GM12878 (cell line): ENCODE measurements around the gene PFKP. TPM values are rescaled to one million over a fixed set of nuclear protein-coding genes. Genes with fewer than 3 reads are reported as not detected.

Experiments used
- ATAC-seq: fragments of 200-7000 bp; cut with Tn5 transposase; 3 replicates; pipeline ENCODE4 v1.9.1; 2020; ENCODE audit warnings: mild to moderate bottlenecking, moderate library complexity
- BruUV-seq: library from RNA; stranded (reverse); fragments of 400-500 nt; replicated peaks from 2 replicates; lab custom pipeline; 2021; lab: Mats Ljungman, UMichigan
- CTCF ChIA-PET: fragments of 300-600 bp; sonication (Branson Sonifier 250); formaldehyde crosslinking; extraction: SDS; loops from one replicate; lab custom pipeline; 2021; ENCODE audit warnings: inconsistent platforms; lab: Yijun Ruan, JAX
- POLR2A ChIA-PET: fragments of 350-600 bp; formaldehyde crosslinking; extraction: SDS; loops from one replicate; lab custom pipeline; 2021; ENCODE audit warnings: inconsistent platforms; lab: Charles Lee
- RAD21 ChIA-PET: fragments of 300-600 bp; sonication (Branson Sonifier 250); formaldehyde crosslinking; loops from one replicate; lab custom pipeline; 2023; ENCODE audit warnings: antibody characterized with exemption; ENCODE audit not compliant: unreplicated experiment; lab: Charles Lee
- SMC1A ChIA-PET: fragments of 300-600 bp; sonication (Branson Sonifier 250); formaldehyde crosslinking; loops from one replicate; lab custom pipeline; 2023; ENCODE audit not compliant: unreplicated experiment, uncharacterized antibody; lab: Charles Lee
- DNase-seq: peaks from one replicate; pipeline ENCODE4 v3.0.0-alpha.2; 2011; ENCODE audit warnings: low read depth, low spot score
- FAIRE-seq: peaks from 3 replicates; lab custom pipeline; 2011; peaks lifted over from hg19 to GRCh38; lab: Jason Lieb, UNC
- H2AFZ ChIP-seq: 2 replicates; pipeline ENCODE4 v1.6.0; 2011; ENCODE audit warnings: low read depth, low read length, control low read depth; ENCODE audit not compliant: control insufficient read depth
- H3K27ac ChIP-seq: 2 replicates; pipeline ENCODE4 v1.5.1; 2011; ENCODE audit warnings: control low read depth; ENCODE audit not compliant: control insufficient read depth, insufficient read depth
- H3K27me3 ChIP-seq, 2 experiments: replicated peaks in 1 of 2; 2 replicates each; pipeline versions ENCODE4 v1.6.0 to v1.6.1; 2011; ENCODE audit warnings: low read length in 1 of 2; ENCODE audit not compliant: control insufficient read depth in 2 of 2, insufficient read depth in 2 of 2
- H3K36me3 ChIP-seq, 2 experiments: 2 replicates each; pipeline ENCODE4 v1.5.1; 2011; ENCODE audit warnings: low read length in 1 of 2; ENCODE audit not compliant: control insufficient read depth in 2 of 2, insufficient read depth in 2 of 2
- H3K4me1 ChIP-seq: 2 replicates; pipeline ENCODE4 v1.6.1; 2011; ENCODE audit warnings: mild to moderate bottlenecking, low read length, moderate library complexity, mixed read lengths; ENCODE audit not compliant: control insufficient read depth, insufficient read depth
- H3K4me2 ChIP-seq: 2 replicates; pipeline ENCODE4 v1.6.0; 2011; ENCODE audit warnings: control low read depth; ENCODE audit not compliant: control insufficient read depth, insufficient read depth
- H3K4me3 ChIP-seq: fragments of 200-600 bp; sonication (generic); 2 replicates; pipeline ENCODE4 v1.5.1; 2016
- H3K79me2 ChIP-seq: 2 replicates; pipeline ENCODE4 v1.6.0; 2011; ENCODE audit warnings: low read length; ENCODE audit not compliant: control insufficient read depth, insufficient read depth
- H3K9ac ChIP-seq: 2 replicates; pipeline ENCODE4 v1.8.0; 2011; ENCODE audit warnings: low read length, control low read depth, mixed read lengths; ENCODE audit not compliant: control insufficient read depth, insufficient read depth
- H3K9me3 ChIP-seq: replicated peaks from 3 replicates; pipeline ENCODE4 v1.5.1; 2011; ENCODE audit warnings: mild to moderate bottlenecking, low read length; ENCODE audit not compliant: control insufficient read depth, insufficient read depth
- H4K20me1 ChIP-seq: 2 replicates; pipeline ENCODE4 v1.6.0; 2011; ENCODE audit not compliant: control insufficient read depth, insufficient read depth
- MYB ChIP-seq: fragments of 150-350 bp; IDR thresholded peaks from 2 replicates; pipeline ENCODE4 v1.6.1; 2014; ENCODE audit warnings: mild to moderate bottlenecking, low read depth, low read length, borderline replicate concordance
- NBN ChIP-seq: fragments of 450-650 bp; IDR thresholded peaks from 2 replicates; pipeline ENCODE4 v1.6.1; 2016
- POLR2A ChIP-seq: IDR thresholded peaks from 2 replicates; pipeline ENCODE4 v1.6.1; 2011; ENCODE audit warnings: low read depth, mild to moderate bottlenecking, low read length
- SRF ChIP-seq, 2 experiments: IDR thresholded peaks; 2 replicates each; pipeline ENCODE4 v1.6.1; 2011; ENCODE audit warnings: low read depth in 2 of 2, low read length in 2 of 2, mild to moderate bottlenecking in 1 of 2, moderate library complexity in 1 of 2
- YY1 ChIP-seq: IDR thresholded peaks from 2 replicates; pipeline ENCODE4 v1.6.1; 2011; ENCODE audit warnings: low read depth, mild to moderate bottlenecking, low read length
- WGBS: methylation state at CpG from one replicate; pipeline ENCODE4 v1.1.6; 2016; ENCODE audit warnings: low lambda C conversion rate; ENCODE audit not compliant: insufficient replicate concordance, insufficient coverage; ENCODE audit errors: missing lambda C conversion rate; 5-methylcytosine and 5-hydroxymethylcytosine counted together
- in situ Hi-C: fragments of 300-500 bp; cut with MboI; formaldehyde crosslinking; loops from 9 replicates; pipeline ENCODE4 v1.14.3; 2018; ENCODE audit warnings: mixed read lengths
- intact Hi-C: fragments of 100-400 bp; cut with micrococcal nuclease; formaldehyde crosslinking; loops from one replicate; pipeline ENCODE4 v1.14.2; 2022; ENCODE audit not compliant: unreplicated experiment
- polyA plus RNA-seq, 11 experiments: library from polyadenylated mRNA; depleted of rRNA in 4 of 11; unstranded in 6 of 11; stranded (reverse) in 5 of 11; fragments of >200 nt; fragmentation: Nextera tagmentation in 4 of 11; fragmentation: Illumina TruSeq in 1 of 11; extraction: Ambion mirVana in 4 of 11; extraction: Trizol in 1 of 11; gene quantifications; 1 replicate in 1 of 11; 2 replicates in 10 of 11; pipeline versions ENCODE4 v1.2.1 to v1.2.3, GENCODE V29; 2011 to 2016; ENCODE audit warnings: inconsistent platforms in 2 of 11, missing spikeins in 2 of 11, low read depth in 1 of 11
- total RNA-seq, 4 experiments: library from RNA; depleted of rRNA in 3 of 4; stranded (reverse); fragments of >200 nt in 3 of 4; fragmentation: Illumina TruSeq in 1 of 4; extraction: Trizol in 1 of 4; gene quantifications; 2 replicates each; pipeline versions ENCODE4 v1.2.1 to v1.2.3, GENCODE V29; 2013 to 2021
- TF ChIP-seq, protein P1 (sequence below): fragments of 450-650 bp; IDR thresholded peaks from 2 replicates; pipeline ENCODE4 v1.6.1; 2014; ENCODE audit warnings: mild to moderate bottlenecking
- TF ChIP-seq, protein P2 (sequence below): fragments of 450-650 bp; IDR thresholded peaks from 2 replicates; pipeline ENCODE4 v1.6.1; 2017; ENCODE audit warnings: mild to moderate bottlenecking, low read depth, inconsistent platforms; ENCODE audit not compliant: poor library complexity, severe bottlenecking
- TF ChIP-seq, protein P3 (sequence below): IDR thresholded peaks from 2 replicates; pipeline ENCODE4 v1.6.1; 2012; ENCODE audit warnings: low read length, inconsistent platforms

PFKP gene
- total and polyA plus RNA-seq, 10 of the 15 experiments (the other 5 are each of a cell fraction or from before 2014, with no cell fraction given), result 27.0 to 145 (median 95.7) TPM

DNA sequence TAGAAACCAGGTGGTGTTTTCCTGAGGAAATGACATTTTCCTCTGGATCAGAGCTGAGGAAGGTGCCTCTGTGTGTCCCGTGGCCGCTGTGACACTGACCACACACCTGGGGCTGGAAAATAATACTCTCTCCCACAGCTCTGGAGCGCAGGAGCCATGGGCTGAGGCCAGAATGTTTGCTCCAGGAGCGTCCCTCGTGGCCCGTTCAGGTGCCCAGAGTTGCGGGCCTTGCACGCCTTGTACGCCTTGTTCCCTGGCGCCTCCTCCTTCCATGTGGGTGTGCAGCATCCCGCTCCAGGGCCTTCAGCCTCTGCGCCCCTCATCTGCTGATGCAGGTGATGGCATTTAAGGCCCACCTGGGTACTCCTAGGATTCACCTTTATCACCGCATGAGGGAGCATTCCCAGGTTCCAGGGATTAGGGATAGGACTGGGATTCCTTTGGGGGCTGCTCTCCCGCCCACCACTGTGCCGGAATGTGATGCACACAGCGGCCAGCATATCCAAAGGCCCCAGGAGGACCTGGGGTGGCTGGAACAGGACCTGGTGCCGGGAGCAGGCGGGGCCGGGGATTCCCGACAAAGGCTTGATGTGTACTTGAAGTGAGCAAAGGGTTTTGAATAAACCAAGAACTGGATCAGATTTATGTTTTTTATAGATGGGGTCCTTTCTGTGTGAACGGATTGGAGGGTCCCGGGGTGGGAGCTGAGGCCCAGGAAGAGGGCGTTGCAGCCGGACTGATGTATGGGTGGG, 61.2 kb downstream of the PFKP start:
- ChIA-PET SMC1A (no interaction called here), RAD21 (no interaction called here), POLR2A (no interaction called here)
- Histone ChIP-seq H3K79me2 (no peaks in the 10 kb centered on the region), H3K9me3 (no peaks in the 10 kb centered on the region), H3K9ac (no peak overlapping the region), H3K27me3 (no peaks in the 10 kb centered on the region), H3K27ac (no peak overlapping the region)
- DNase-seq, result no peak
- no peak for ATAC-seq
- 97% methylated on average over 24 of the region's 24 CpGs for WGBS
- in situ Hi-C loops, result no loop called here
- FAIRE-seq, result no peak
- TF ChIP-seq, protein P1, sequence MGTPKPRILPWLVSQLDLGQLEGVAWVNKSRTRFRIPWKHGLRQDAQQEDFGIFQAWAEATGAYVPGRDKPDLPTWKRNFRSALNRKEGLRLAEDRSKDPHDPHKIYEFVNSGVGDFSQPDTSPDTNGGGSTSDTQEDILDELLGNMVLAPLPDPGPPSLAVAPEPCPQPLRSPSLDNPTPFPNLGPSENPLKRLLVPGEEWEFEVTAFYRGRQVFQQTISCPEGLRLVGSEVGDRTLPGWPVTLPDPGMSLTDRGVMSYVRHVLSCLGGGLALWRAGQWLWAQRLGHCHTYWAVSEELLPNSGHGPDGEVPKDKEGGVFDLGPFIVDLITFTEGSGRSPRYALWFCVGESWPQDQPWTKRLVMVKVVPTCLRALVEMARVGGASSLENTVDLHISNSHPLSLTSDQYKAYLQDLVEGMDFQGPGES, result no peak
- TF ChIP-seq POLR2A (0 out of 2 replicates have a peak, but pooled peaks have one; percentile 30), YY1 (no peak), SRF (IDR thresholded peaks at IDR 0.05; ENCODE audit: low read depth in 2 of 2, low read length in 2 of 2) (no peak)
- TF ChIP-seq, all 136 proteins: peak for 1
- no peaks in the 10 kb centered on the region for H4K20me1 ChIP-seq
- no peaks in the 10 kb centered on the region for H3K4me1 ChIP-seq
- intact Hi-C loops, result no loop called here
- no TSS peak for BruUV-seq
- H3K4me2 ChIP-seq, result no peak overlapping the region
- peaks cover 24 to 41% of the 10 kb centered on the region in 2 experiments for H3K36me3 ChIP-seq
- no peak overlapping the region for H2AFZ ChIP-seq
- no peak overlapping the region for H3K4me3 ChIP-seq
- CTCF ChIA-PET, result no interaction called here

DNA sequence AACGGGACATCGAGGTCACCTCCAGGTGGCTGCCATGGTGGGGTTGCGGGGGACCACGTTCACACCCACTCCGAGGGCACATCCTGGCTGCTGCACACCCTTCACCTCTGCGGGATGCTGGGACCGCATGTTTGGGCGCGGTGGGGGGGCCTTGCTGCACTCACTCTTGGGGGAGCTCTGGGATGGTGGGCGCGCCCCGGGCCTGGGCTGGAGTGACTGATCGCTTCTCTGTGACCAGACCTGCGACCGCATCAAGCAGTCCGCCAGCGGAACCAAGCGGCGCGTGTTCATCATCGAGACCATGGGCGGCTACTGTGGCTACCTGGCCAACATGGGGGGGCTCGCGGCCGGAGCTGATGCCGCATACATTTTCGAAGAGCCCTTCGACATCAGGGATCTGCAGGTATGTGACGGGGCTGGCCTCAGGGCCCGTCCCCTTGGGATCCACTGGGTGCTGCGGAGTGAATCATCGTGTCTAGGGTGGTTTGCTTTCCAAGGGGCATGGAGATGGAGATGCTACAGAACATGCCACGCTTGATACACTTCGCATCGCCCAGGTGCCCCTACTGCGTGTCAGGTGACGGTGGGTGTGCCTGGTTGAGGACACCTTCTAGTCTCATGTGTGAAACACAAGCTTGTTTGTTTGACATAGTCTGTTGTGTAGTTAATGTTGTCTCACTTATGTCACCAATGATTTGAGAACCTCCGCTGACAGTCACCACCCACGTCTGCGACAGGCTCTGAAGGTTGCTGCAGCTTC, 62.4 kb downstream of the PFKP start:
- no peak for FAIRE-seq
- no peaks in the 10 kb centered on the region for H3K9me3 ChIP-seq
- CTCF ChIA-PET, result no interaction called here
- RAD21 ChIA-PET, result no interaction called here
- intact Hi-C loops (no loop called here), in situ Hi-C loops (no loop called here)
- H3K9ac ChIP-seq, result no peak overlapping the region
- SMC1A ChIA-PET, result no interaction called here
- no peaks in the 10 kb centered on the region for H4K20me1 ChIP-seq
- no peaks in the 10 kb centered on the region for H3K27me3 ChIP-seq
- POLR2A ChIA-PET, result no interaction called here
- no peak overlapping the region for H2AFZ ChIP-seq
- no peaks in the 10 kb centered on the region for H3K4me1 ChIP-seq
- H3K4me3 ChIP-seq, result no peak overlapping the region
- BruUV-seq, result no TSS peak
- H3K36me3 ChIP-seq, result peaks cover 21 to 48% of the 10 kb centered on the region in 2 experiments
- WGBS, result 94% methylated on average over 40 of the region's 40 CpGs
- H3K79me2 ChIP-seq, result no peaks in the 10 kb centered on the region
- no peak overlapping the region for H3K4me2 ChIP-seq
- ATAC-seq, result no peak
- no peak overlapping the region for H3K27ac ChIP-seq
- no peak for DNase-seq
- TF ChIP-seq POLR2A (peak; percentile 53), NBN (no peak), SRF (IDR thresholded peaks at IDR 0.05; ENCODE audit: low read depth in 2 of 2, low read length in 2 of 2) (no peak), MYB (no peak)
- TF ChIP-seq, protein P2, sequence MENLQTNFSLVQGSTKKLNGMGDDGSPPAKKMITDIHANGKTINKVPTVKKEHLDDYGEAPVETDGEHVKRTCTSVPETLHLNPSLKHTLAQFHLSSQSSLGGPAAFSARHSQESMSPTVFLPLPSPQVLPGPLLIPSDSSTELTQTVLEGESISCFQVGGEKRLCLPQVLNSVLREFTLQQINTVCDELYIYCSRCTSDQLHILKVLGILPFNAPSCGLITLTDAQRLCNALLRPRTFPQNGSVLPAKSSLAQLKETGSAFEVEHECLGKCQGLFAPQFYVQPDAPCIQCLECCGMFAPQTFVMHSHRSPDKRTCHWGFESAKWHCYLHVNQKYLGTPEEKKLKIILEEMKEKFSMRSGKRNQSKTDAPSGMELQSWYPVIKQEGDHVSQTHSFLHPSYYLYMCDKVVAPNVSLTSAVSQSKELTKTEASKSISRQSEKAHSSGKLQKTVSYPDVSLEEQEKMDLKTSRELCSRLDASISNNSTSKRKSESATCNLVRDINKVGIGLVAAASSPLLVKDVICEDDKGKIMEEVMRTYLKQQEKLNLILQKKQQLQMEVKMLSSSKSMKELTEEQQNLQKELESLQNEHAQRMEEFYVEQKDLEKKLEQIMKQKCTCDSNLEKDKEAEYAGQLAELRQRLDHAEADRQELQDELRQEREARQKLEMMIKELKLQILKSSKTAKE, result no peak
- TF ChIP-seq, protein P3, sequence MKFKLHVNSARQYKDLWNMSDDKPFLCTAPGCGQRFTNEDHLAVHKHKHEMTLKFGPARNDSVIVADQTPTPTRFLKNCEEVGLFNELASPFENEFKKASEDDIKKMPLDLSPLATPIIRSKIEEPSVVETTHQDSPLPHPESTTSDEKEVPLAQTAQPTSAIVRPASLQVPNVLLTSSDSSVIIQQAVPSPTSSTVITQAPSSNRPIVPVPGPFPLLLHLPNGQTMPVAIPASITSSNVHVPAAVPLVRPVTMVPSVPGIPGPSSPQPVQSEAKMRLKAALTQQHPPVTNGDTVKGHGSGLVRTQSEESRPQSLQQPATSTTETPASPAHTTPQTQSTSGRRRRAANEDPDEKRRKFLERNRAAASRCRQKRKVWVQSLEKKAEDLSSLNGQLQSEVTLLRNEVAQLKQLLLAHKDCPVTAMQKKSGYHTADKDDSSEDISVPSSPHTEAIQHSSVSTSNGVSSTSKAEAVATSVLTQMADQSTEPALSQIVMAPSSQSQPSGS, result no peak
